Stimulated activated memory B cell treated with anti-CD40 and anti-IgM and Interleukin-4, amounts not matched to agents 10 μg/mL and 1 μg/mL and 100 μg/mL, for 72 hours (primary cell): ENCODE measurements around the gene EPG5.

Source experiments
- ATAC-seq: fragments of 150-1000 bp; cut with Tn5 transposase; 2 replicates; pipeline ENCODE4 v1.10.0; 2021
- H3K27ac Mint-ChIP-seq: one replicate; pipeline ENCODE4 v1.8.0; 2022; ENCODE audit warnings: mild to moderate bottlenecking, mixed read lengths
- H3K27me3 Mint-ChIP-seq: one replicate; pipeline ENCODE4 v1.8.0; 2022; ENCODE audit warnings: mixed read lengths
- H3K36me3 Mint-ChIP-seq: one replicate; pipeline ENCODE4 v1.8.0; 2022; ENCODE audit warnings: mixed read lengths
- H3K4me1 Mint-ChIP-seq: one replicate; pipeline ENCODE4 v1.8.0; 2022; ENCODE audit warnings: mixed read lengths
- H3K4me3 Mint-ChIP-seq: one replicate; pipeline ENCODE4 v1.8.0; 2022; ENCODE audit warnings: mild to moderate bottlenecking, moderate library complexity, mixed read lengths
- H3K9me3 Mint-ChIP-seq: one replicate; pipeline ENCODE4 v1.8.0; 2022; ENCODE audit warnings: mixed read lengths

Gene EPG5

GRCh38 chr18:45913276-45913675, 53.9 kb downstream of the EPG5 start:
- H3K36me3 Mint-ChIP-seq: peaks cover 72% of the 10 kb centered on the region
- no peak overlapping the region for H3K4me3 Mint-ChIP-seq
- H3K27me3 Mint-ChIP-seq: no peaks in the 10 kb centered on the region
- H3K4me1 Mint-ChIP-seq: no peaks in the 10 kb centered on the region
- ATAC-seq: no peak
- H3K9me3 Mint-ChIP-seq: no peaks in the 10 kb centered on the region
- no peak overlapping the region for H3K27ac Mint-ChIP-seq

DNA sequence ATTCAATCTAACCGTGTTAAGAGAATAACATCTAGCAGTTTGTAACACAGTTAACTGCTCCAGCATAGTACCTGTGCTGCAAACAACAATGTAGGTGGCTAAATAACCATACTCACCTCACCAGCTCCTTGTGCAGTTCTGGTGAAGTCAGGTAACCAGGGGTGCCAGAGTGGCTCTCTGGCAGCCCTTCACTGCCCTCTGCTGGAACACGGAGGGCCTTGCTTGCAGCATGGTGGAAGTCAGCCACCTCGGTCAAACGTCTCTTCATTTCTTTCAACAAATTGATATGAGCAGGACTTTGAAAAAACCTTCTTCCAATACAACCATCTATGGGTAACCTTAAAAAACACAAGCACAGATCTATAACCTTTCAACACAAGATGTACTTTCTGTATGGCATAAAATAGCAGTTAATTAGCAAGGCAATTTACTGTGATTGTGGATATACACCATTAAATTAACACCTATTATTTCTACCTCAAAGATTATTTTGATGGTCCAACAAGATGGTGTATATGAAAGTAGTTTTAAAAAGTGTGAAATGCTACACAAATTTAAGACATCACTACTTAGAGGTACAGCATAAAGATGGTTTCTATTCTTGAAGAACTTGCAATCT, 56.6 kb downstream of the EPG5 start:
- no peaks in the 10 kb centered on the region for H3K27me3 Mint-ChIP-seq
- H3K9me3 Mint-ChIP-seq: no peaks in the 10 kb centered on the region
- no peak overlapping the region for H3K4me3 Mint-ChIP-seq
- ATAC-seq: peak; percentile 74
- peaks cover 82% of the 10 kb centered on the region for H3K36me3 Mint-ChIP-seq
- H3K4me1 Mint-ChIP-seq: no peaks in the 10 kb centered on the region
- no peak overlapping the region for H3K27ac Mint-ChIP-seq

GRCh38 chr18:45901654-45902210, 65.4 kb downstream of the EPG5 start:
- no peak for ATAC-seq
- no peak overlapping the region for H3K4me3 Mint-ChIP-seq
- peaks cover 72% of the 10 kb centered on the region for H3K36me3 Mint-ChIP-seq
- H3K27me3 Mint-ChIP-seq: no peaks in the 10 kb centered on the region
- H3K27ac Mint-ChIP-seq: no peak overlapping the region
- no peaks in the 10 kb centered on the region for H3K4me1 Mint-ChIP-seq
- no peaks in the 10 kb centered on the region for H3K9me3 Mint-ChIP-seq

- no peaks in the 10 kb centered on the region for H3K4me1 Mint-ChIP-seq
- ATAC-seq: no peak
- H3K27me3 Mint-ChIP-seq: no peaks in the 10 kb centered on the region
- H3K4me3 Mint-ChIP-seq: no peak overlapping the region
- H3K27ac Mint-ChIP-seq: no peak overlapping the region
- H3K9me3 Mint-ChIP-seq: no peaks in the 10 kb centered on the region
- peaks cover 70% of the 10 kb centered on the region for H3K36me3 Mint-ChIP-seq
These were observed 66.5 kb downstream of the EPG5 start for GRCh38 chr18:45900623-45901022.

DNA sequence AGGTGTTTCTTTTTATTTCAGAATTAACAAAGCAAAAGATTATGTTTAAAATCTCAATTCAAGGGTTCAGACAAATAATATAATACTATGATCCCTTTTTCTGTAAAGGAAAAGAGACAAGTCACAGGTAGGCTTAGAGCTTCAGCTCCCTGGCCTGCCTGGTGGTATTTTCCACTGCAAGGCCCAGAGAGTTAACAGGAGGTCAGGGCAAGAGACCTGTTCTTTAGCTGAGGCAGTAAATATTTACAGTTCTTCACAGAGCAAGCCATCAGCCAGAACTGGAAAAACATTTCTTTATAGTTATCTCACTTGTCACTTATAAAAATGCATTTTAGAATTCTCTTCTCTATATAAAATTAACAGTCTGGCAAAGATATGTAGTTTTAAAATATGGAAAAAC, 70.1 kb downstream of the EPG5 start:
- Mint-ChIP-seq H3K36me3 (peaks cover 70% of the 10 kb centered on the region), H3K9me3 (no peaks in the 10 kb centered on the region), H3K4me3 (no peak overlapping the region), H3K27me3 (no peaks in the 10 kb centered on the region), H3K27ac (no peak overlapping the region), H3K4me1 (no peaks in the 10 kb centered on the region)
- ATAC-seq: no peak

GRCh38 chr18:45896452-45896851, 70.7 kb downstream of the EPG5 start:
- no peak overlapping the region for H3K27ac Mint-ChIP-seq
- H3K27me3 Mint-ChIP-seq: no peaks in the 10 kb centered on the region
- no peaks in the 10 kb centered on the region for H3K9me3 Mint-ChIP-seq
- peaks cover 65% of the 10 kb centered on the region for H3K36me3 Mint-ChIP-seq
- H3K4me3 Mint-ChIP-seq: no peak overlapping the region
- ATAC-seq: no peak
- no peaks in the 10 kb centered on the region for H3K4me1 Mint-ChIP-seq

GRCh38 chr18:45895339-45895738, 71.8 kb downstream of the EPG5 start:
- Mint-ChIP-seq H3K9me3 (no peaks in the 10 kb centered on the region), H3K4me1 (no peaks in the 10 kb centered on the region), H3K4me3 (no peak overlapping the region), H3K27me3 (no peaks in the 10 kb centered on the region), H3K27ac (no peak overlapping the region), H3K36me3 (peaks cover 59% of the 10 kb centered on the region)
- no peak for ATAC-seq

DNA sequence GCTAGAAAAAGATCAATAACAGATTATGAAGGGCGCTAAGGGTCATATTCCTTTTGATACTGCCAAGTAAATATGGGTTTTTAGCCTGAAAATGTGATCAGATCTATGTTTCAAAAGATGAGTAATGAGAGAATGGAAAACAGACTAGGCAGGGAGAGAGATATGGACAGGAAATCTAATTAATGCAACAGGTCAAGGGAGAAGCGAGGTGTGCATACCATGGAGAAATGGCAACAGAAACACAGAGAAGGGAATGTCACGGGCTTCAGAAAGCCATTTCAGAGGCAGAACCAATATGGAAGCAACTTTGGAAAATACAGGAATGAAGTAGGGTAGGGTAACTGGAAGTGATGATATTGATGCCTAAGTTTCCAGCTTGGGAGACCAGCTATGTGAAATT, 72.3 kb downstream of the EPG5 start:
- no peaks in the 10 kb centered on the region for H3K4me1 Mint-ChIP-seq

DNA sequence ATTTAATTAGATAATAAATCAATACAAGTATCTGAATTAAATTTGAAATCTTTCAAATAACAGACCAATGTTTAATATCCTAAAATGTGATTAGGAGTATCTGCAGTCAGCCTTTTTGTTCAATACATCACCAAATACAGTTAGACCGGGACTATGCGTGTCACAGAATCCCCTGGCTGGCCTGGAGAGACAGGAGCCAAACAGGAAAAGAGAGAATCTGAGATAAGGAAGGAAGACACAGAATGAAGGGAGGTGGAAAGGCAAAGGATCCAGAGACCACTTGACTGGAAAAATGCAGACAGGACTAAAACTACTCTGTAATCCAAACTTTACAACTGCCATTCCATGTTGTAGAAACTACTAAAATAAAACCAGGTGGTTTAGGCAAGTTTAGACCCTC, 75.3 kb downstream of the EPG5 start:
- no peak overlapping the region for H3K27ac Mint-ChIP-seq
- H3K27me3 Mint-ChIP-seq: no peaks in the 10 kb centered on the region
- H3K9me3 Mint-ChIP-seq: no peaks in the 10 kb centered on the region
- H3K4me1 Mint-ChIP-seq: no peaks in the 10 kb centered on the region
- H3K36me3 Mint-ChIP-seq: peaks cover 45% of the 10 kb centered on the region
- H3K4me3 Mint-ChIP-seq: no peak overlapping the region
- ATAC-seq: no peak

More for the DNA sequence above, 72.3 kb downstream of the EPG5 start:
- H3K27ac Mint-ChIP-seq: no peak overlapping the region
- ATAC-seq: no peak
- no peak overlapping the region for H3K4me3 Mint-ChIP-seq
- H3K9me3 Mint-ChIP-seq: no peaks in the 10 kb centered on the region
- H3K36me3 Mint-ChIP-seq: peaks cover 62% of the 10 kb centered on the region
- H3K27me3 Mint-ChIP-seq: no peaks in the 10 kb centered on the region

DNA sequence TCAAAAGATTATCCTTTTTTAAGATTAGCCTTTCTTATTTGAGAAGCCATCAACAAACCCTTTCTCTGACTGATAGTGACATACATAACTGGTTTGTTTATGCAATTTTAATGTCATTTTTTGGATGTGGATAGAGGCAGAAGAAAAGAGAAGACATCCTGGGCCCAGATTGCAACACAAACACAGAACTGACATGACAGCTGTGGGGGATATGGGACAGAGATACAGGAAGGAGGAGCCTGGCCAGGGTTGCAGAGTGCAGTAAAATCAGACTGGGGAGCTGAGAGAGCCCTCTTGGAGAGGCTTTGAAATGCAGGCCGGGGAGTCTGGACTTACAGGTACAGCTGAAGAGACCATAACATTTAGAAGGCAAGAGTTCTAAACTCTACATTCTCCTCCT, 76.5 kb downstream of the EPG5 start:
- no peaks in the 10 kb centered on the region for H3K4me1 Mint-ChIP-seq
- peak overlapping the region; percentile 6 for H3K27ac Mint-ChIP-seq
- no peaks in the 10 kb centered on the region for H3K27me3 Mint-ChIP-seq
- ATAC-seq: no peak
- no peak overlapping the region for H3K4me3 Mint-ChIP-seq
- H3K36me3 Mint-ChIP-seq: peaks cover 35% of the 10 kb centered on the region
- no peaks in the 10 kb centered on the region for H3K9me3 Mint-ChIP-seq

- no peaks in the 10 kb centered on the region for H3K9me3 Mint-ChIP-seq
- peaks cover 24% of the 10 kb centered on the region for H3K36me3 Mint-ChIP-seq
- H3K4me3 Mint-ChIP-seq: no peak overlapping the region
- H3K27me3 Mint-ChIP-seq: no peaks in the 10 kb centered on the region
- H3K4me1 Mint-ChIP-seq: no peaks in the 10 kb centered on the region
- no peak for ATAC-seq
- H3K27ac Mint-ChIP-seq: peak overlapping the region; percentile 11
These were observed 77.6 kb downstream of the EPG5 start for GRCh38 chr18:45889419-45890064.

GRCh38 chr18:45887585-45887984, 79.5 kb downstream of the EPG5 start:
- Mint-ChIP-seq H3K27ac (no peak overlapping the region), H3K4me1 (no peaks in the 10 kb centered on the region), H3K36me3 (peaks cover 28% of the 10 kb centered on the region), H3K9me3 (no peaks in the 10 kb centered on the region), H3K27me3 (no peaks in the 10 kb centered on the region), H3K4me3 (no peak overlapping the region)
- no peak for ATAC-seq

GRCh38 chr18:45880876-45881558, 86.1 kb downstream of the EPG5 start:
- H3K9me3 Mint-ChIP-seq: no peaks in the 10 kb centered on the region
- H3K4me3 Mint-ChIP-seq: no peak overlapping the region
- H3K4me1 Mint-ChIP-seq: peaks cover 10% of the 10 kb centered on the region
- peaks cover 47% of the 10 kb centered on the region for H3K36me3 Mint-ChIP-seq
- no peak for ATAC-seq
- H3K27ac Mint-ChIP-seq: no peak overlapping the region
- H3K27me3 Mint-ChIP-seq: no peaks in the 10 kb centered on the region

DNA sequence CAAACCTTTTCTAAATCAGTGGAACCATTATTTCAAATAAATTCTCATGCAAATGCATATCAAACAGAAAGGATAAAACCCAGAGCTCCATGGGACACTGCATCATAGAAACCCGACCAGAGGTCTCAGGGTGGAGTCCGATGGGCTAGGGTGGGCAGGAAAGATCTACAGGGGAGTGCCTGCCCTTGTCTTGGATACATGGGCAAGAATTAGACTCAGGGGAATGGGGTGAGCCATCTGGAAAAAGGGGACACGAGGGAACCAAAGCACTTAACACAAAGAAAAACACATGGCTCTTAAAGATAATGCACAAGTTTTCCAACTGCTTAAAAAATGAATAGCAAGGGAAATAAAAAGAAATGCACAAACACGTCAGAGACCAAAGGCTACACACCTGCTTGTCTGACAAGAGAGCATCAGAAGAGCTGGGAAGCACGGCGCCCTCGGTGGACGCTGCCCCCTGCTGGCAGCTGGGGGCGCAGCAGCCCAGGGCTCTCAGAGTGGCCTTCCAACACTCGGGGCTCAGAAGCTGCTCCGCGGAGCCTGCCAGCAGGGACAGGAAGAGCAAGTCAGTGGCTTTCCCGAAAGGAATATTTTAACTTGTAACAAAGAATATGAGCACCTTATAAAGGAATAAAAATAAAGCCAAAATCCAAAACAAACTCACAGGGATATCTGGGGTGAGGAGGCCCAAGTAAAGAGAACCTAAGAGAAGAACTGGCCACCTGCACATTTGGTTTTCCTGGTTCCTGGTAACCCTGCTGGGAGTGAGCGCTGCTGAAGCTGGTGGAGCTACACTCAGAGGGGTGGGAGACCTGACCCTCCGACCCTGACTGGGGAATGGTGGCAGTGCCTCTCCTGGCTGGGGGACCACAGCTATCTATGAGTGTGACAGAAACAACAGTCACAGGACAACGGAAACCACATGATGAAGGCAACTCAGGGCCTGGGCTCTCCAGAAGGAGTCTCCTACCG, 87.2 kb downstream of the EPG5 start:
- Mint-ChIP-seq H3K27me3 (no peaks in the 10 kb centered on the region), H3K36me3 (peaks cover 55% of the 10 kb centered on the region), H3K9me3 (peaks cover 5% of the 10 kb centered on the region), H3K4me3 (no peak overlapping the region), H3K27ac (peak overlapping the region; percentile 40), H3K4me1 (peaks cover 18% of the 10 kb centered on the region)
- peak; percentile 84 for ATAC-seq

DNA sequence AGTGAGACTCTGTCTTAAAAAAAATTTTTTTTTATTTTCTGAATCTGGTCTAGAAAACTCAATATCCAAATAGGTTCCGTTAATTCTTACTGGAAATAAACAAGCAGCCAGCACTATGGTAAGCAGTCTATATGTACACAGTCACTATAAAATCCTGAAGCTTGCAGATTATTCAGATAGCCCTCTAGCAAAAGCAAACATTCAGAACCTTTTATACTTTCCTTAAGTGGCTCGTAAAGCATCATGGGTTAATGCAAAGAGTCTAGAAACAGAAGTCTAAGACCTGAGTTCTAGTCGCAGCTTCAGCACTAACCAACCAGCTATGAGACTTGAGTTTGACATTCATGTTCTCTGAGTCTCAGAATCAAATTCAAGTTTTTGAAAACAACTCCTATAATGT, 89.7 kb downstream of the EPG5 start:
- H3K36me3 Mint-ChIP-seq: peaks cover 72% of the 10 kb centered on the region
- no peak overlapping the region for H3K4me3 Mint-ChIP-seq
- H3K9me3 Mint-ChIP-seq: peaks cover 12% of the 10 kb centered on the region
- H3K27ac Mint-ChIP-seq: no peak overlapping the region
- peaks cover 33% of the 10 kb centered on the region for H3K4me1 Mint-ChIP-seq
- ATAC-seq: no peak
- H3K27me3 Mint-ChIP-seq: no peaks in the 10 kb centered on the region
